Measurements from ENCODE around the gene SH3YL1. TPM values are rescaled to one million over a fixed set of nuclear protein-coding genes. Genes with fewer than 3 reads are reported as not detected.

Gene SH3YL1
- total RNA-seq, 1 donor from 2014 or later: 120 TPM

GRCh38 chr2:285531-285930 lies 21.7 kb upstream of the SH3YL1 start:
- peaks cover 40% of the 10 kb centered on the region for H3K27me3 Mint-ChIP-seq
- no peak for DNase-seq (ENCODE audit: low spot score, unreplicated experiment)
- peaks cover 9% of the 10 kb centered on the region for H3K4me1 Mint-ChIP-seq (ENCODE audit: low read depth)
- H3K27ac Mint-ChIP-seq: no peak overlapping the region
- no peaks in the 10 kb centered on the region for H3K36me3 Mint-ChIP-seq (ENCODE audit: insufficient read depth)
- H3K4me3 Mint-ChIP-seq (ENCODE audit: low read depth): no peak overlapping the region
- TF ChIP-seq CTCF (IDR thresholded peaks at IDR 0.05; ENCODE audit: unreplicated experiment): no peak
- H3K9me3 Mint-ChIP-seq (ENCODE audit: low read depth): no peaks in the 10 kb centered on the region

GRCh38 chr2:284896-285492 lies 21.2 kb upstream of the SH3YL1 start:
- H3K4me1 Mint-ChIP-seq (ENCODE audit: low read depth): peaks cover 7% of the 10 kb centered on the region
- TF ChIP-seq CTCF (IDR thresholded peaks at IDR 0.05; ENCODE audit: unreplicated experiment): no peak
- H3K27ac Mint-ChIP-seq: no peak overlapping the region
- H3K9me3 Mint-ChIP-seq (ENCODE audit: low read depth): no peaks in the 10 kb centered on the region
- H3K36me3 Mint-ChIP-seq (ENCODE audit: insufficient read depth): peaks cover under 1% of the 10 kb centered on the region
- peaks cover 35% of the 10 kb centered on the region for H3K27me3 Mint-ChIP-seq
- DNase-seq (ENCODE audit: low spot score, unreplicated experiment): no peak
- H3K4me3 Mint-ChIP-seq (ENCODE audit: low read depth): no peak overlapping the region

GRCh38 chr2:283996-284794 lies 20.4 kb upstream of the SH3YL1 start:
- Mint-ChIP-seq H3K4me1 (ENCODE audit: low read depth) (peaks cover 4% of the 10 kb centered on the region), H3K27ac (no peak overlapping the region), H3K4me3 (ENCODE audit: low read depth) (no peak overlapping the region), H3K27me3 (peaks cover 28% of the 10 kb centered on the region), H3K9me3 (ENCODE audit: low read depth) (no peaks in the 10 kb centered on the region), H3K36me3 (ENCODE audit: insufficient read depth) (peaks cover 4% of the 10 kb centered on the region)
- no peak for DNase-seq (ENCODE audit: low spot score, unreplicated experiment)
- TF ChIP-seq CTCF (IDR thresholded peaks at IDR 0.05; ENCODE audit: unreplicated experiment): no peak

- DNase-seq (ENCODE audit: low spot score, unreplicated experiment): no peak
- TF ChIP-seq CTCF (IDR thresholded peaks at IDR 0.05; ENCODE audit: unreplicated experiment): no peak
- Mint-ChIP-seq H3K9me3 (ENCODE audit: low read depth) (no peaks in the 10 kb centered on the region), H3K36me3 (ENCODE audit: insufficient read depth) (peaks cover 8% of the 10 kb centered on the region), H3K27me3 (peaks cover 28% of the 10 kb centered on the region), H3K4me3 (ENCODE audit: low read depth) (no peak overlapping the region), H3K27ac (no peak overlapping the region), H3K4me1 (ENCODE audit: low read depth) (peaks cover 4% of the 10 kb centered on the region)
Observed at GRCh38 chr2:282371-283263, 18.8 kb upstream of the SH3YL1 start.

GRCh38 chr2:281381-281780 lies 17.5 kb upstream of the SH3YL1 start:
- peaks cover 20% of the 10 kb centered on the region for H3K27me3 Mint-ChIP-seq
- TF ChIP-seq CTCF (IDR thresholded peaks at IDR 0.05; ENCODE audit: unreplicated experiment): no peak

More at GRCh38 chr2:281381-281780, 17.5 kb upstream of the SH3YL1 start:
- H3K4me1 Mint-ChIP-seq (ENCODE audit: low read depth): no peaks in the 10 kb centered on the region
- H3K36me3 Mint-ChIP-seq (ENCODE audit: insufficient read depth): peaks cover 13% of the 10 kb centered on the region
- no peak overlapping the region for H3K4me3 Mint-ChIP-seq (ENCODE audit: low read depth)
- no peak overlapping the region for H3K27ac Mint-ChIP-seq
- H3K9me3 Mint-ChIP-seq (ENCODE audit: low read depth): no peaks in the 10 kb centered on the region
- no peak for DNase-seq (ENCODE audit: low spot score, unreplicated experiment)

Data from progenitor cell of endocrine pancreas (in vitro differentiated cells).